WERI-Rb-1 (cell line): Measurements from ENCODE around the gene ARRDC2.

Experiments
- DNase-seq: peaks from one replicate; pipeline ENCODE4 v3.0.0-alpha.2; 2020
- H3K27ac ChIP-seq: fragments of 250-450 bp; sonication (Bioruptor Pico); 2 replicates; pipeline ENCODE4 v1.5.1; 2020; ENCODE audit warnings: mild to moderate bottlenecking, moderate library complexity
- H3K27me3 ChIP-seq: fragments of 250-450 bp; sonication (Bioruptor Pico); 2 replicates; pipeline ENCODE4 v1.5.1; 2021; ENCODE audit warnings: mild to moderate bottlenecking, low read depth, moderate library complexity; ENCODE audit not compliant: insufficient read depth, severe bottlenecking
- H3K36me3 ChIP-seq: fragments of 250-450 bp; sonication (Bioruptor Pico); 2 replicates; pipeline ENCODE4 v1.5.1; 2020; ENCODE audit warnings: mild to moderate bottlenecking, moderate library complexity
- H3K4me3 ChIP-seq: 2 replicates; pipeline ENCODE4 v1.5.1; 2011; ENCODE audit warnings: low read depth, mild to moderate bottlenecking, control low read depth, low read length
- H3K9me3 ChIP-seq: fragments of 250-450 bp; sonication (Bioruptor Pico); 2 replicates; pipeline ENCODE4 v1.5.1; 2021; ENCODE audit warnings: mild to moderate bottlenecking, moderate library complexity; ENCODE audit not compliant: severe bottlenecking
- CTCF ChIP-seq: IDR thresholded peaks from 2 replicates; pipeline ENCODE4 v1.5.1; 2011; ENCODE audit warnings: low read depth, mild to moderate bottlenecking, control low read depth, inconsistent platforms, low read length

ARRDC2 gene

GRCh38 chr19:18010149-18010548, 2.2 kb downstream of the ARRDC2 start:
- H3K27ac ChIP-seq: no peak overlapping the region
- no peak for DNase-seq
- H3K9me3 ChIP-seq: peaks cover 6% of the 10 kb centered on the region
- no peak overlapping the region for H3K4me3 ChIP-seq
- peaks cover 51% of the 10 kb centered on the region for H3K36me3 ChIP-seq
- TF ChIP-seq CTCF: no peak
- no peaks in the 10 kb centered on the region for H3K27me3 ChIP-seq

GRCh38 chr19:18013210-18014111, 5.5 kb downstream of the ARRDC2 start:
- Histone ChIP-seq H3K36me3 (peaks cover 55% of the 10 kb centered on the region), H3K27me3 (no peaks in the 10 kb centered on the region), H3K9me3 (no peaks in the 10 kb centered on the region), H3K27ac (no peak overlapping the region), H3K4me3 (no peak overlapping the region)
- no peak for TF ChIP-seq CTCF
- no peak for DNase-seq

GRCh38 chr19:18014197-18014596, 6.2 kb downstream of the ARRDC2 start:
- no peak overlapping the region for H3K4me3 ChIP-seq

GRCh38 chr19:18016209-18016910, 8.4 kb downstream of the ARRDC2 start:
- DNase-seq: no peak
- Histone ChIP-seq H3K4me3 (no peak overlapping the region), H3K27me3 (no peaks in the 10 kb centered on the region), H3K36me3 (peaks cover 30% of the 10 kb centered on the region), H3K27ac (no peak overlapping the region), H3K9me3 (no peaks in the 10 kb centered on the region)
- no peak for TF ChIP-seq CTCF

More at GRCh38 chr19:18014197-18014596, 6.2 kb downstream of the ARRDC2 start:
- no peak overlapping the region for H3K27ac ChIP-seq
- DNase-seq: no peak
- H3K9me3 ChIP-seq: no peaks in the 10 kb centered on the region
- H3K36me3 ChIP-seq: peaks cover 51% of the 10 kb centered on the region
- no peak for TF ChIP-seq CTCF
- no peaks in the 10 kb centered on the region for H3K27me3 ChIP-seq

GRCh38 chr19:18017275-18018083, 9.5 kb downstream of the ARRDC2 start:
- H3K9me3 ChIP-seq: no peaks in the 10 kb centered on the region
- no peaks in the 10 kb centered on the region for H3K27me3 ChIP-seq
- no peak for DNase-seq
- no peak for TF ChIP-seq CTCF
- no peak overlapping the region for H3K4me3 ChIP-seq
- peaks cover 23% of the 10 kb centered on the region for H3K36me3 ChIP-seq
- H3K27ac ChIP-seq: no peak overlapping the region
